ENCODE measurements around the gene INPP5J. TPM values are rescaled to one million over a fixed set of nuclear protein-coding genes. Genes with fewer than 3 reads are reported as not detected.

Gene INPP5J
- total and polyA plus RNA-seq, 2 of the 13 experiments (the other 11 are each of a cell fraction or from before 2014, with no cell fraction given), result 0.24 to 1.1 TPM

- TF ChIP-seq RBM39 (IDR thresholded peaks at IDR 0.05; ENCODE audit: low read depth, low read length, poor library complexity, severe bottlenecking), result no peak
- no peak for TF ChIP-seq ZNF326 (CRISPR knock-in tag; IDR thresholded peaks at IDR 0.05; ENCODE audit: borderline replicate concordance)
- no peak for TF ChIP-seq GMEB2 (CRISPR knock-in tag; IDR thresholded peaks at IDR 0.05; ENCODE audit: low read depth)
Observed at GRCh38 chr22:31140746-31141145, 18.0 kb downstream of the INPP5J start (continued).

- DNase-seq (ENCODE audit: low spot score) (no peak), ATAC-seq (no peak), FAIRE-seq (no peak)
- TF ChIP-seq ZNF34 (CRISPR knock-in tag; IDR thresholded peaks at IDR 0.05; ENCODE audit: borderline replicate concordance) (no peak), RBM39 (IDR thresholded peaks at IDR 0.05; ENCODE audit: low read depth, low read length, poor library complexity, severe bottlenecking) (no peak), ZNF768 (CRISPR knock-in tag; IDR thresholded peaks at IDR 0.05) (no peak), PHB2 (IDR thresholded peaks at IDR 0.05; ENCODE audit: partially characterized antibody) (no peak), POLR2A (IDR thresholded peaks at IDR 0.05; ENCODE audit: insufficient read depth in 1 of 2, low read depth in 2 of 2, low read length in 2 of 2) (no peak), ZNF160 (CRISPR knock-in tag; IDR thresholded peaks at IDR 0.05) (no peak), HNRNPK (IDR thresholded peaks at IDR 0.05; ENCODE audit: low read depth, low read length, poor library complexity, severe bottlenecking) (no peak), TIGD3 (CRISPR knock-in tag; IDR thresholded peaks at IDR 0.05; ENCODE audit: borderline replicate concordance) (no peak), HNRNPUL1 (IDR thresholded peaks at IDR 0.05; ENCODE audit: low read depth, low read length) (no peak), TFDP2 (CRISPR knock-in tag; IDR thresholded peaks at IDR 0.05) (no peak), HOMEZ (CRISPR knock-in tag; IDR thresholded peaks at IDR 0.05; ENCODE audit: low read depth) (no peak), ZNF343 (CRISPR knock-in tag; IDR thresholded peaks at IDR 0.05) (no peak), EEA1 (CRISPR knock-in tag; IDR thresholded peaks at IDR 0.05; ENCODE audit: borderline replicate concordance) (no peak), ZNF101 (CRISPR knock-in tag; IDR thresholded peaks at IDR 0.05; ENCODE audit: borderline replicate concordance, low read depth) (no peak), ZNF577 (CRISPR knock-in tag; IDR thresholded peaks at IDR 0.05; ENCODE audit: borderline replicate concordance, low read depth) (no peak), RBAK (CRISPR knock-in tag; IDR thresholded peaks at IDR 0.05) (no peak)
- no peaks in the 10 kb centered on the region for H4K20me1 ChIP-seq (ENCODE audit: insufficient read depth, low read length)
- H3K9ac ChIP-seq (ENCODE audit: insufficient read depth, low read depth, low read length), result no peak overlapping the region
- H3K27ac ChIP-seq (ENCODE audit: extremely low read length, insufficient read depth, low read length), result no peak overlapping the region
- H3K4me1 ChIP-seq (ENCODE audit: insufficient read depth, low read length), result peaks cover 2% of the 10 kb centered on the region
- WGBS (ENCODE audit: low lambda C conversion rate), result 3% methylated on average over 2 of the region's 2 CpGs
- H3K4me2 ChIP-seq (ENCODE audit: low read depth, low read length), result no peak overlapping the region
- ChIA-PET POLR2A (no interaction called here), CTCF (ENCODE audit: low intra/inter-chr PET ratio, low total read pairs) (no interaction called here)
- no peaks in the 10 kb centered on the region for H3K36me3 ChIP-seq (replicated peaks in 1 of 2; ENCODE audit: control insufficient read depth in 1 of 2, insufficient read depth in 2 of 2, low read length in 2 of 2)
- no peak overlapping the region for H2AFZ ChIP-seq (ENCODE audit: low read length)
- no peaks in the 10 kb centered on the region for H3K79me2 ChIP-seq (ENCODE audit: insufficient read depth, low read length)
- BruUV-seq (replicated peaks), result no TSS peak
- no peaks in the 10 kb centered on the region for H3K9me3 ChIP-seq (ENCODE audit: low read length)
- in situ Hi-C loops (cut with HindIII; ENCODE audit: extremely low pct_ligation_motif_present, low pct_unique_long_range_greater_than_20kb), result loop anchor here (5.0 to 10.0 kb wide), 2 partner anchors 39 to 177 kb away; partner anchors contain the start of genes MORC2 and TUG1
- H3K4me3 ChIP-seq (replicated peaks in 1 of 3; ENCODE audit: insufficient read depth in 1 of 3, low read depth in 2 of 3, low read length in 3 of 3), result no peak overlapping the region
- H3K27me3 ChIP-seq (ENCODE audit: control insufficient read depth in 1 of 2, insufficient read depth in 2 of 2, low read length in 2 of 2), result peaks cover 6 to 45% of the 10 kb centered on the region in 2 experiments; a peak in 4 of 5 replicates
- intact Hi-C loops (cut with micrococcal nuclease; ENCODE audit: unreplicated experiment), result no loop called here
Observed at GRCh38 chr22:31141551-31141950, 18.8 kb downstream of the INPP5J start.
